ENCODE measurements around the gene DRD3. TPM values are rescaled to one million over a fixed set of nuclear protein-coding genes. Genes with fewer than 3 reads are reported as not detected.

Gene DRD3
- polyA plus RNA-seq, 3 donors from 2014 or later = 0.20 TPM; not detected in 2

DNA sequence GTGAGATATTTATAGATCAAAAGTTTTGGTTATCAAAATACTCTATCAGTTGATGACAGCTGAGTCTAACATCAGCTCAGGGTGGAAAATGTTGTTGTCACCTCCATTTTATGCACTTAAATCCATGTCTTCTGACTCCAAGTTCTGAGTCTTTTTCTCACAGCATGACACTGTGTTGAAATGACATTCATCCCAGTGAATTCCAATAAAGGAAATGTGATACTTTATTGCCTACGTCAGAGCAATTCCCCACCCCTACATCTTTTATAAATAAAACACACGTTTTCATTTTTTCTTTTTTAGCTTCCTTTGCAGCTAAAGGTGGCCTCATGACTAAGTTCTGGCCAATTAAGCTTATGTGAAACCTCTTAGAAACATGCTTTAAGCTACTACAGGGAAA lies 10.7 kb downstream of the DRD3 start:
- no peaks in the 10 kb centered on the region for H3K4me1 Mint-ChIP-seq

GRCh38 chr3:114157321-114157720 lies 21.5 kb downstream of the DRD3 start:
- H3K36me3 Mint-ChIP-seq = no peaks in the 10 kb centered on the region
- peak overlapping the region in 2 of 6 donors; percentile 11 to 39 for H3K27ac Mint-ChIP-seq
- no peaks in the 10 kb centered on the region for H3K9me3 Mint-ChIP-seq

More for the DNA sequence above, 10.7 kb downstream of the DRD3 start:
- H3K4me3 Mint-ChIP-seq = no peak overlapping the region
- H3K36me3 Mint-ChIP-seq = no peaks in the 10 kb centered on the region
- no peak for DNase-seq
- peaks cover 0 to 2% (median 0%) of the 10 kb centered on the region in 3 donors for H3K27me3 Mint-ChIP-seq (ENCODE audit: low read depth in 3 of 3)
- peaks cover 0 to 1% (median 0%) of the 10 kb centered on the region in 6 donors for H3K9me3 Mint-ChIP-seq
- no peak overlapping the region for H3K27ac Mint-ChIP-seq

GRCh38 chr3:114155370-114155821 lies 23.5 kb downstream of the DRD3 start:
- H3K9me3 Mint-ChIP-seq = no peaks in the 10 kb centered on the region
- H3K27ac Mint-ChIP-seq = no peak overlapping the region
- peaks cover 9 to 14% of the 10 kb centered on the region in 2 donors for H3K4me1 Mint-ChIP-seq
- H3K36me3 Mint-ChIP-seq = no peaks in the 10 kb centered on the region
- no peak overlapping the region for H3K4me3 Mint-ChIP-seq
- DNase-seq = no peak
- peaks cover 0 to 3% (median 0%) of the 10 kb centered on the region in 3 donors for H3K27me3 Mint-ChIP-seq (ENCODE audit: low read depth in 3 of 3)

More at GRCh38 chr3:114157321-114157720, 21.5 kb downstream of the DRD3 start:
- Mint-ChIP-seq H3K4me3 (no peak overlapping the region), H3K27me3 (ENCODE audit: low read depth in 3 of 3) (peaks cover 0 to 3% (median 0%) of the 10 kb centered on the region in 3 donors), H3K4me1 (peaks cover 6 to 11% of the 10 kb centered on the region in 2 donors)
- no peak for DNase-seq

- no peak for DNase-seq
- Mint-ChIP-seq H3K4me1 (peaks cover 9 to 14% of the 10 kb centered on the region in 2 donors), H3K9me3 (no peaks in the 10 kb centered on the region), H3K27me3 (ENCODE audit: low read depth in 3 of 3) (peaks cover 0 to 3% (median 0%) of the 10 kb centered on the region in 3 donors), H3K27ac (peak overlapping the region in 1 of 6 donors; percentile 19), H3K36me3 (no peaks in the 10 kb centered on the region), H3K4me3 (no peak overlapping the region)
Observed at GRCh38 chr3:114154321-114154821, 24.5 kb downstream of the DRD3 start.

- H3K36me3 Mint-ChIP-seq = no peaks in the 10 kb centered on the region
- peak; percentile 71 to 79 (median 76) for DNase-seq
- peaks cover 9 to 14% of the 10 kb centered on the region in 2 donors for H3K4me1 Mint-ChIP-seq
- peaks cover 0 to 3% (median 0%) of the 10 kb centered on the region in 3 donors for H3K27me3 Mint-ChIP-seq (ENCODE audit: low read depth in 3 of 3)
- H3K27ac Mint-ChIP-seq = peak overlapping the region in 4 of 6 donors; percentile 54 to 81 (median 64)
- H3K4me3 Mint-ChIP-seq = peak overlapping the region; percentile 73 to 80 (median 78)
- H3K9me3 Mint-ChIP-seq = no peaks in the 10 kb centered on the region
Observed at GRCh38 chr3:114152519-114153151, 26.2 kb downstream of the DRD3 start.

GRCh38 chr3:114151091-114151490 lies 27.8 kb downstream of the DRD3 start:
- peaks cover 9 to 14% of the 10 kb centered on the region in 2 donors for H3K4me1 Mint-ChIP-seq
- no peak for DNase-seq
- no peaks in the 10 kb centered on the region for H3K36me3 Mint-ChIP-seq
- H3K4me3 Mint-ChIP-seq = no peak overlapping the region
- H3K27me3 Mint-ChIP-seq (ENCODE audit: low read depth in 3 of 3) = no peaks in the 10 kb centered on the region
- no peak overlapping the region for H3K27ac Mint-ChIP-seq
- no peaks in the 10 kb centered on the region for H3K9me3 Mint-ChIP-seq

- Mint-ChIP-seq H3K36me3 (no peaks in the 10 kb centered on the region), H3K27ac (no peak overlapping the region), H3K27me3 (ENCODE audit: low read depth in 3 of 3) (no peaks in the 10 kb centered on the region), H3K9me3 (no peaks in the 10 kb centered on the region), H3K4me1 (peaks cover 2% of the 10 kb centered on the region in 2 donors), H3K4me3 (no peak overlapping the region)
- DNase-seq = no peak
Observed at GRCh38 chr3:114147251-114147650, 31.6 kb downstream of the DRD3 start.

- H3K4me1 Mint-ChIP-seq = no peaks in the 10 kb centered on the region
- no peak for DNase-seq
- no peak overlapping the region for H3K4me3 Mint-ChIP-seq
- no peak overlapping the region for H3K27ac Mint-ChIP-seq
- H3K36me3 Mint-ChIP-seq = no peaks in the 10 kb centered on the region
- H3K27me3 Mint-ChIP-seq (ENCODE audit: low read depth in 3 of 3) = no peaks in the 10 kb centered on the region
- no peaks in the 10 kb centered on the region for H3K9me3 Mint-ChIP-seq
Observed at GRCh38 chr3:114144909-114145688, 33.8 kb downstream of the DRD3 start.

DNA sequence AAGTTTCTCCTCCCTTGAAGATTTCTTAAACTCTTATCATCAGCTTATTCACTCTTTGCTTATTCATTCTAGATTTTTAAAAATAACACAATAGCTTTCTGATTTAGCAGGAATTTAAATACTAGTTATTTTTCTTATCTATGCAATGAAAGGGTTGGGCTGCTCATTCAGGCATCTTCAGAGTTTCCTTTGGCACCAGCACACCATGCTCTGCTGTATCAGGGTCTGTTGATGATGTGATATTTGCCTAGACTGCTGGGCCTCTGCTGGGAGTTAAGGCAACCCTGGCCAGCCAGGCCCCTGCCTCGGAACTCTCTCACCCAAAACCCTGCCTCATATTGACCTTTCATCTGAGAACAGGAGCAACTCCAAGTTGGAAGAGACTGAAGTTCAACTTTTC lies 35.0 kb downstream of the DRD3 start:
- H3K27me3 Mint-ChIP-seq (ENCODE audit: low read depth in 3 of 3) = peaks cover 0 to 3% (median 0%) of the 10 kb centered on the region in 3 donors
- DNase-seq = no peak
- no peaks in the 10 kb centered on the region for H3K9me3 Mint-ChIP-seq
- H3K4me3 Mint-ChIP-seq = no peak overlapping the region
- H3K4me1 Mint-ChIP-seq = no peaks in the 10 kb centered on the region
- no peaks in the 10 kb centered on the region for H3K36me3 Mint-ChIP-seq
- H3K27ac Mint-ChIP-seq = no peak overlapping the region

DNA sequence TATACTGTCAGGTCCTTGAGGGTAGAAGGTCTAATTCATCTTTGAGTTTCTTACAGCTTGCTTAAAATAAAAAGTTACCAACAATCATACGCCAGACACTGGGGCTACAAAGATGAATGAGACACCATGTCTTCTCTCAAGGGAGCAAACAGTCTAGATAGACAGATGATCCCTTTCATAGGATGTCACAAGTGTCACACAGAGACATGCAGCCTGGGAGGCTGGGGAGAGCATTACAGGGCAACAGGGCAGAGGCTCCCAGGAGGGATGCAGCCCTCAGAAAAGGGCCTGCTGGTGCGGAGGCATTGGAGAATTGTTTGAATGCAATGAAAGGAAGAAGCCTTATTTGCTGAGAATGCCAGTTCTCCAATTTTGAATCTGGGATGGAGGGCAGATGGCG lies 39.0 kb downstream of the DRD3 start:
- Mint-ChIP-seq H3K4me1 (no peaks in the 10 kb centered on the region), H3K36me3 (no peaks in the 10 kb centered on the region), H3K4me3 (no peak overlapping the region), H3K27me3 (ENCODE audit: low read depth in 3 of 3) (peaks cover 0 to 5% (median 0%) of the 10 kb centered on the region in 3 donors), H3K9me3 (no peaks in the 10 kb centered on the region), H3K27ac (no peak overlapping the region)
- DNase-seq = no peak

GRCh38 chr3:114133947-114134346 lies 44.9 kb downstream of the DRD3 start:
- no peak overlapping the region for H3K27ac Mint-ChIP-seq
- H3K4me1 Mint-ChIP-seq = no peaks in the 10 kb centered on the region
- no peak overlapping the region for H3K4me3 Mint-ChIP-seq
- peaks cover 4 to 8% (median 6%) of the 10 kb centered on the region in 3 donors for H3K27me3 Mint-ChIP-seq (ENCODE audit: low read depth in 3 of 3)
- H3K36me3 Mint-ChIP-seq = no peaks in the 10 kb centered on the region
- H3K9me3 Mint-ChIP-seq = peaks cover 0 to 3% (median 0%) of the 10 kb centered on the region in 6 donors
- no peak for DNase-seq

DNA sequence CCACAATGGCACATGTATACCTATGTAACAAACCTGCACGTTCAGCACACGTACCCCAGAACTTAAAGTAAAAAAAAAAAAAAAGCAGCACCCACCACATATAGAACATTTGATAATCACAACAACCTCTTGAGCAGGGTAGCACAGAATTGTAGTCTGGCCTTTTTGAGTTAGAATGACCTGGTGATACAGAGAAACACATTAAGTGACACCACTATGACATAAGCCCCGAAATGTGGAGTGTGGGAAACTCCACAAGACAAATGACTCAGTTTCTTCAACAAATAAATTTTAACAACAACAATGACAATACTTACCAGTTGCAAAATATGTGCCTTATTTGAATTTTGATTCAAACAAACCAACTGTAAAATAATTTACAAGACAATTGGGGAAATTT lies 46.4 kb downstream of the DRD3 start:
- Mint-ChIP-seq H3K36me3 (no peaks in the 10 kb centered on the region), H3K9me3 (peaks cover 0 to 3% (median 0%) of the 10 kb centered on the region in 6 donors), H3K4me1 (no peaks in the 10 kb centered on the region), H3K4me3 (no peak overlapping the region), H3K27ac (no peak overlapping the region), H3K27me3 (ENCODE audit: low read depth in 3 of 3) (peaks cover 4 to 8% (median 6%) of the 10 kb centered on the region in 3 donors)
- no peak for DNase-seq

- no peak overlapping the region for H3K27ac Mint-ChIP-seq
- H3K4me1 Mint-ChIP-seq = no peaks in the 10 kb centered on the region
Observed at GRCh38 chr3:114128826-114129225, 50.0 kb downstream of the DRD3 start.

GRCh38 chr3:114128231-114128630 lies 50.6 kb downstream of the DRD3 start:
- no peak overlapping the region for H3K27ac Mint-ChIP-seq
- H3K4me3 Mint-ChIP-seq = no peak overlapping the region
- peaks cover 7 to 9% (median 7%) of the 10 kb centered on the region in 3 donors for H3K27me3 Mint-ChIP-seq (ENCODE audit: low read depth in 3 of 3)
- no peaks in the 10 kb centered on the region for H3K36me3 Mint-ChIP-seq
- DNase-seq = no peak
- H3K4me1 Mint-ChIP-seq = no peaks in the 10 kb centered on the region
- no peaks in the 10 kb centered on the region for H3K9me3 Mint-ChIP-seq

More at GRCh38 chr3:114128826-114129225, 50.0 kb downstream of the DRD3 start:
- Mint-ChIP-seq H3K36me3 (no peaks in the 10 kb centered on the region), H3K9me3 (peaks cover 0 to 3% (median 0%) of the 10 kb centered on the region in 6 donors), H3K4me3 (no peak overlapping the region), H3K27me3 (ENCODE audit: low read depth in 3 of 3) (peaks cover 6 to 9% (median 6%) of the 10 kb centered on the region in 3 donors)
- no peak for DNase-seq
